Right atrium auricular region (tissue), 2 donors: Measurements from ENCODE around the gene JAKMIP1. TPM values are rescaled to one million over a fixed set of nuclear protein-coding genes. Genes with fewer than 3 reads are reported as not detected.

Experiments
- DNase-seq: peaks from one replicate; pipeline ENCODE4 v3.0.0-alpha.2; 2019; ENCODE audit warnings: low spot score
- H3K27ac ChIP-seq, 2 donors: fragments of 200-600 bp; sonication (generic); 1 replicate in 1 of 2; 2 replicates in 1 of 2; pipeline ENCODE4 v1.5.1; 2016 to 2019
- H3K27me3 ChIP-seq, 2 donors: fragments of 200-600 bp; sonication (generic); one replicate each; pipeline versions ENCODE4 v1.5.1 to v1.6.0; 2017 to 2019
- H3K36me3 ChIP-seq: fragments of 200-600 bp; sonication (generic); one replicate; pipeline ENCODE4 v1.5.1; 2016
- H3K4me1 ChIP-seq, 2 donors: fragments of 200-600 bp; sonication (generic); one replicate each; pipeline versions ENCODE4 v1.5.1 to v1.6.0; 2017 to 2019
- H3K4me3 ChIP-seq, 2 donors: fragments of 200-600 bp; sonication (generic); 1 replicate in 1 of 2; 2 replicates in 1 of 2; pipeline ENCODE4 v1.5.1; 2017 to 2019; ENCODE audit warnings: mild to moderate bottlenecking in 1 of 2, moderate library complexity in 1 of 2
- H3K9me3 ChIP-seq, 2 donors: fragments of 200-600 bp; sonication (generic); one replicate each; pipeline ENCODE4 v1.5.1; 2019
- total RNA-seq, 2 donors: library from RNA; depleted of rRNA; stranded (reverse); fragments of >200 nt; gene quantifications; one replicate each; pipeline ENCODE4 v1.1.0, GENCODE V29; 2016
- TF ChIP-seq, protein P1 (sequence below), 2 donors: fragments of 200-600 bp; sonication (generic); IDR thresholded peaks; one replicate each; pipeline ENCODE4 v1.5.1; 2019; ENCODE audit warnings: antibody characterized with exemption in 2 of 2

Gene JAKMIP1
- total RNA-seq, 2 donors from 2014 or later: 0.30 to 0.59 TPM

DNA sequence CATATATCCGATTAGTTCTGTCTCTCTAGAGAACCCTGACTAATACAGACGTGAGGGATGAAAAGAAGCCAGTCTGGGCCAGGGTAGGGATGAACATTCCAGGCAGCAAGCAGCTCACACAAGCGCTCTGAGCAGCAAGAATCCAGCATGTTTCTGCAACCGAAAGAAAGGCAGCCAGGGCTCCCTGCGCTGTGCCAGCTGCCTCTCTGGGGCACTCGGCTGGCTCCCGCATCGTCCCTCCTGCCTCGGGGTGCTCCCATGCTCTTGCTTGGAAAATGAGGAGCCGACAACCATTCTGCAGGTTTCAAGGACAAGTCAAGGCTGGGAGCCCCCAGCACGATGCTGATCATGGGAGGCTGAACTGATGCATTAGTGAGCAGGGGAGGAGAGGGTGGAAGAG is 7.0 kb downstream of the JAKMIP1 start:
- Histone ChIP-seq H3K4me3 (no peak overlapping the region), H3K27ac (no peak overlapping the region), H3K9me3 (no peaks in the 10 kb centered on the region), H3K27me3 (peaks cover 4 to 7% of the 10 kb centered on the region in 2 donors), H3K36me3 (no peaks in the 10 kb centered on the region), H3K4me1 (no peaks in the 10 kb centered on the region)
- TF ChIP-seq, protein P1, sequence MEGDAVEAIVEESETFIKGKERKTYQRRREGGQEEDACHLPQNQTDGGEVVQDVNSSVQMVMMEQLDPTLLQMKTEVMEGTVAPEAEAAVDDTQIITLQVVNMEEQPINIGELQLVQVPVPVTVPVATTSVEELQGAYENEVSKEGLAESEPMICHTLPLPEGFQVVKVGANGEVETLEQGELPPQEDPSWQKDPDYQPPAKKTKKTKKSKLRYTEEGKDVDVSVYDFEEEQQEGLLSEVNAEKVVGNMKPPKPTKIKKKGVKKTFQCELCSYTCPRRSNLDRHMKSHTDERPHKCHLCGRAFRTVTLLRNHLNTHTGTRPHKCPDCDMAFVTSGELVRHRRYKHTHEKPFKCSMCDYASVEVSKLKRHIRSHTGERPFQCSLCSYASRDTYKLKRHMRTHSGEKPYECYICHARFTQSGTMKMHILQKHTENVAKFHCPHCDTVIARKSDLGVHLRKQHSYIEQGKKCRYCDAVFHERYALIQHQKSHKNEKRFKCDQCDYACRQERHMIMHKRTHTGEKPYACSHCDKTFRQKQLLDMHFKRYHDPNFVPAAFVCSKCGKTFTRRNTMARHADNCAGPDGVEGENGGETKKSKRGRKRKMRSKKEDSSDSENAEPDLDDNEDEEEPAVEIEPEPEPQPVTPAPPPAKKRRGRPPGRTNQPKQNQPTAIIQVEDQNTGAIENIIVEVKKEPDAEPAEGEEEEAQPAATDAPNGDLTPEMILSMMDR (IDR thresholded peaks at IDR 0.05): no peak
- no peak for DNase-seq

DNA sequence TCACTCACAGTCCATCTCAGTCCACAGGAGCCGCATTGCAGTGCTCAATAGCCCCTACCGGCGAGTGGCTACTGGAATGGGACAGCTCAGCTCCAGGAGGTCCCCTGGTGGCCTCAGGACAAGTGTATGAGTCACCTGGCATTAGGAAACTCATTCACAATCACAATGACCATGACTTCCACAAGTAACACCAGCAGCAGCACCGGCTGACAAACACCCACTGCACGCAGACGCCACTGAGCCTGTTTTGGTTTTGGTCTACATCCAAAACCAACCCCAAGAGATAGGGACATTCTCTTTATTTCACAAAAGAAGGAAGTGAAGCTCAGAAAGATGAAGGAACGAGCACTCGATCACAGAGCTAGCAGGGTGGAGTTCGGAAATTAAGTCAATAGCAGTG is 8.1 kb downstream of the JAKMIP1 start:
- no peak for DNase-seq
- TF ChIP-seq, protein P1 (IDR thresholded peaks at IDR 0.05): no peak
- peaks cover 0 to 7% of the 10 kb centered on the region in 2 donors for H3K9me3 ChIP-seq
- H3K27ac ChIP-seq: no peak overlapping the region
- peaks cover 0 to under 1% of the 10 kb centered on the region in 2 donors for H3K27me3 ChIP-seq
- no peak overlapping the region for H3K4me3 ChIP-seq
- no peaks in the 10 kb centered on the region for H3K36me3 ChIP-seq
- no peaks in the 10 kb centered on the region for H3K4me1 ChIP-seq

DNA sequence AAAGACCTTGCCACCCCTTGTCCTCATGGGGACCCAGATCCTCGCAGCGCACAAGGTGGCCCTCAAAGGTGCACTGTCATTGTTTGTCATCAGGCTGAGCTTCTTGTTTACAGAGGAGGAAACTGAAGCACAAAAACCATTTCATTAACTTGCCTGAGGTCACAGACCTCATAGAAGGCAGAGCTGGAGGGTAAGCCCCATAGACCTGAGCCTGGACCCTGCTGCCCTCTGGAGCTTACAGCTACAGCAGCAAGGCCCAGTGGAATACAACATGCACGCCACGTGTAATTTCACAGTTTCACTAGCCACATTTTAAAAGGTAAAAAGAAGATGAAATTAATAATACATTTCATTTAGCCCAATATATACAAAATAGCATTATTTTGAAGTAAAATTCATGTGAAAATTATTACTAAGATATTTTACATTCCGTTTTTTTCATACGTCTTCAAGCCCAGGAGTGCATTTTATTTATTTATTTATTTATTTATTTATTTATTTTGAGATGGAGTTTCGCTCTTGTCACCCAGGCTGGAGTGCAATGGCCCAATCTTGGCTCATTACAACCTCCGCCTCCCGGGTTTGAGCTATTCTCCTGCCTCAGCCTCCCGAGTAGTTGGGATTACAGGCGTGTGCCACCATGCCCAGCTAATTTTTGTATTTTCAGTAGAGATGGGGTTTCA is 8.8 kb downstream of the JAKMIP1 start:
- TF ChIP-seq, protein P1 (IDR thresholded peaks at IDR 0.05): no peak
- no peak overlapping the region for H3K27ac ChIP-seq
- no peaks in the 10 kb centered on the region for H3K4me1 ChIP-seq
- peaks cover 0 to 13% of the 10 kb centered on the region in 2 donors for H3K9me3 ChIP-seq
- no peak overlapping the region for H3K4me3 ChIP-seq
- H3K36me3 ChIP-seq: no peaks in the 10 kb centered on the region
- DNase-seq: no peak
- H3K27me3 ChIP-seq: no peaks in the 10 kb centered on the region

DNA sequence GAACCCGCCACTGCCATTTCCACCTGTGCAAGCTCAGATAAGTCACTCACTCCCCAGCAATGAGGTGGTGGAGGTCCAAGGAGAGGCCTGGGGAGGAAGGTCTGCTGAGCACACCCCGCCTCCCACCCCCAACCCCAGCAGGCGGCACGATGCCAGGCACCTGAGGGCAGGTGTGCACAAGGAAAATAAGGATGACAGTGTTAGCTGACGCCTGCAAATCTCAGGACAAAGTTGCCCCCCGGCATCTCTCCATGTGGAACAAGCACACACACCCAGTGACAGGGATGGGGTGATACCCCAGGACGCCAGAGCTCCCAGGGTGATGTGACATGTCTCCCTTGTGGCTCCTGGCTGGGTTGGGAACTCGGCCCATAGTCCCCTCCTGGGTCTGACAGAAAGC is 9.9 kb downstream of the JAKMIP1 start:
- no peak for DNase-seq
- H3K9me3 ChIP-seq: peaks cover 0 to 20% of the 10 kb centered on the region in 2 donors
- no peaks in the 10 kb centered on the region for H3K27me3 ChIP-seq
- TF ChIP-seq, protein P1 (IDR thresholded peaks at IDR 0.05): no peak
- H3K4me3 ChIP-seq: no peak overlapping the region
- H3K27ac ChIP-seq: no peak overlapping the region
- H3K4me1 ChIP-seq: no peaks in the 10 kb centered on the region
- H3K36me3 ChIP-seq: no peaks in the 10 kb centered on the region

DNA sequence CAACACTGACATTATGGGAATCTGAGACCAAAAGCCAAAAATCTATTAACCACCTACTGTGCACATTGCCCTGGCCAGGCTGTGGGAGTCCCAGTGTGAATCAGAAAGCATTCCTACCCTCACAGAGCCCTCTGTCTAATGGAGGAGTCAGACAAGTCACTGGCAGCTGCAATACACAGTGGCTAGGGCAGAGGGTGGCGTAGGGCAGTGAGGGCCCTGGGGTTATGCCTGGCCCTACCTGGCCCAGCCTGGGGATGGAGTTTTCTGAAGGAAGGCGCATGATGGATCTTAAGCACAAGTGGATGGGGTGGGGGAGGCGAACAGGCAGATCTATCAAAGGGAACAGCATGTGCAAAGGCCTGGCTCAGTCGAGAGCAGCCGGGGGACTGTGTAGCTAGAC is 10.8 kb downstream of the JAKMIP1 start:
- no peaks in the 10 kb centered on the region for H3K4me1 ChIP-seq
- no peaks in the 10 kb centered on the region for H3K27me3 ChIP-seq
- TF ChIP-seq, protein P1 (IDR thresholded peaks at IDR 0.05): no peak
- H3K36me3 ChIP-seq: no peaks in the 10 kb centered on the region
- peaks cover 0 to 20% of the 10 kb centered on the region in 2 donors for H3K9me3 ChIP-seq
- H3K4me3 ChIP-seq: no peak overlapping the region
- H3K27ac ChIP-seq: no peak overlapping the region
- DNase-seq: no peak
